ENCODE measurements around the gene SUCLG2. TPM values are rescaled to one million over a fixed set of nuclear protein-coding genes. Genes with fewer than 3 reads are reported as not detected.

The SUCLG2 gene
- total and polyA plus RNA-seq, 2 experiments from 2014 or later = 49.9 TPM

GRCh38 chr3:67599821-67600220, 54.6 kb downstream of the SUCLG2 start:
- in situ Hi-C loops (cut with MboI) = loop anchor here (10.0 kb wide), 1 partner anchor 225 kb away; no protein-coding TSS in a partner anchor
- Histone ChIP-seq H3K27ac (no peak overlapping the region), H3K36me3 (ENCODE audit: low read depth) (no peaks in the 10 kb centered on the region; the same call in 1 of the 2 replicates), H3K9me2 (ENCODE audit: insufficient read depth) (no peaks in the 10 kb centered on the region), H3K4me2 (ENCODE audit: unreplicated experiment) (no peak overlapping the region), H3K4me3 (no peak overlapping the region), H3F3A (ENCODE audit: insufficient read depth) (no peaks in the 10 kb centered on the region), H3K27me3 (replicated peaks; ENCODE audit: insufficient read depth) (no peaks in the 10 kb centered on the region), H3K4me1 (ENCODE audit: insufficient read depth) (peaks cover 1% of the 10 kb centered on the region), H2AFZ (no peak overlapping the region), H3K9me3 (ENCODE audit: low read depth) (no peaks in the 10 kb centered on the region), H3K9ac (no peak overlapping the region), H3K79me2 (ENCODE audit: insufficient read depth) (peaks cover 29% of the 10 kb centered on the region), H4K20me1 (ENCODE audit: insufficient read depth) (no peaks in the 10 kb centered on the region)
- TF ChIP-seq EZH2 (IDR thresholded peaks at IDR 0.05; ENCODE audit: insufficient read depth, poor library complexity, severe bottlenecking) (no peak), EZH2phosphoT487 (IDR thresholded peaks at IDR 0.05; ENCODE audit: insufficient read depth, low read depth) (no peak)
- DNase-seq = no peak
- 98% methylated on average over 2 of the region's 2 CpGs for WGBS, 2 experiments (ENCODE audit: low coverage in 1 of 2, low lambda C conversion rate in 2 of 2, missing lambda C conversion rate in 2 of 2)

DNA sequence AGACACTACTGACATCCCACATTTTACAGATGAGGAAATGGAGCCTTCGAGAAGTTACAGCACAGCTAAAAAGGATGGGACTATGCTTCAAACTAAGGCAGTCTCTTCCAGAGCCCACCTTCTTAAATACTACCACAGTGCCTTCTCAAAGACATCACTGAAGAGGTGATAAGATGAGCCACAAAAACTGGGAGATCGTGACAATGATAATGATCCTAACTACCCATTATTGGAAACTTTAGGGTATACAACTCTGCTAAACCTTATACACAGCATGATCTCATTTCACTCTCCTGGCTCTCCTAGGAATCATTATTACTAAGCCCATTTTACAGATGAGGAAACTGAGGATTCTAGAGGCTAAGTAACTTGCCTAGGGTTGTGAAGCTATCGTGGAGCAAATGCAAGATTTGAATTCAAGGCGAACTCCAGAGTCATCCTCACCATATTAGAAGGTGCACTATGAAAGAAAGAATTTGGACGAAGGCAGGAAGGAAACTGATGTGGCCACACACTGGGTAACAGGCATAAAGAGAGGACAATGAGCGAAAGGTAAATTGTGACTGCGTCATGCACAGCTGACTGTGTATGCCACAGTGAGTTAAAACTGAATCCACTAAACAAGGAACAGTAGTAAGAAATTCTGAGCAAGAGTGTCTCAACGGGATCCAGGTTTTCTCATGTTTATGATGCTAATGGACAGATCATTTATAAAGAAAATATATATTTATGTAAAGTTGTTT, 55.4 kb downstream of the SUCLG2 start:
- no peak overlapping the region for H3K27ac ChIP-seq
- TF ChIP-seq EZH2 (IDR thresholded peaks at IDR 0.05; ENCODE audit: insufficient read depth, poor library complexity, severe bottlenecking) = no peak
- TF ChIP-seq EZH2phosphoT487 (IDR thresholded peaks at IDR 0.05; ENCODE audit: insufficient read depth, low read depth) = no peak
- H3K4me2 ChIP-seq (ENCODE audit: unreplicated experiment) = no peak overlapping the region
- no peaks in the 10 kb centered on the region; the same call in 1 of the 2 replicates for H3K36me3 ChIP-seq (ENCODE audit: low read depth)
- no peaks in the 10 kb centered on the region for H3K9me2 ChIP-seq (ENCODE audit: insufficient read depth)
- H3F3A ChIP-seq (ENCODE audit: insufficient read depth) = no peaks in the 10 kb centered on the region
- H3K79me2 ChIP-seq (ENCODE audit: insufficient read depth) = peaks cover 23% of the 10 kb centered on the region
- 97 to 99% methylated on average over 8 of the region's 8 CpGs for WGBS, 2 experiments (ENCODE audit: low coverage in 1 of 2, low lambda C conversion rate in 2 of 2, missing lambda C conversion rate in 2 of 2)
- no peaks in the 10 kb centered on the region for H4K20me1 ChIP-seq (ENCODE audit: insufficient read depth)
- no peaks in the 10 kb centered on the region for H3K4me1 ChIP-seq (ENCODE audit: insufficient read depth)
- H3K27me3 ChIP-seq (replicated peaks; ENCODE audit: insufficient read depth) = no peaks in the 10 kb centered on the region
- H3K4me3 ChIP-seq = no peak overlapping the region
- H3K9me3 ChIP-seq (ENCODE audit: low read depth) = no peaks in the 10 kb centered on the region
- H2AFZ ChIP-seq = no peak overlapping the region
- in situ Hi-C loops (cut with MboI) = no loop called here
- H3K9ac ChIP-seq = no peak overlapping the region
- DNase-seq = no peak

GRCh38 chr3:67595424-67595823, 59.0 kb downstream of the SUCLG2 start:
- 95 to 98% methylated on average over 3 of the region's 3 CpGs for WGBS, 2 experiments (ENCODE audit: low coverage in 1 of 2, low lambda C conversion rate in 2 of 2, missing lambda C conversion rate in 2 of 2)

DNA sequence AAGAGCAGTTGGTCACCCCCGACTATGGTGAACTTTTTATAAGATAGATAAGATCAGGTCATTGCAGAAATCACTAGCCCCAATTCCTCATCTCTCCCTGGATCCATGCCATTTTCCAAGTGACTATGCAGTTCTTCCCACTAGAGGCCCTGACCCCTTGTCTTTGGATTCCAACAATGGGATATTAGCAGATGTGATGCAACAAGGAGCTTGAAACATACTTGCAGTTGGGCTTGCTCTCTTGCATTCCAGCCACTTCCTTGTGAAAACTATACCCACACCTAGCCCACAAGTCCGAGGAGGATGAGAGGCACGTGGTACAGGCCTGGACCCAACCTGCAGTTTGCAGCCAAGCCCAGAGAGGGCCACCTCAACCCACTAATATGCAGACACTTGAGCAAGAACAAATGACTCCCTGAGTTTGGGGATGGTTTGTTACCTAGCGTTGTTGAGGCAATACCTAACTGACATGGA, 60.6 kb downstream of the SUCLG2 start:
- Histone ChIP-seq H3K4me2 (ENCODE audit: unreplicated experiment) (no peak overlapping the region), H3K9me3 (ENCODE audit: low read depth) (no peaks in the 10 kb centered on the region), H3K79me2 (ENCODE audit: insufficient read depth) (peaks cover 32% of the 10 kb centered on the region), H3K27me3 (replicated peaks; ENCODE audit: insufficient read depth) (no peaks in the 10 kb centered on the region), H3K9me2 (ENCODE audit: insufficient read depth) (no peaks in the 10 kb centered on the region), H3F3A (ENCODE audit: insufficient read depth) (0 out of 2 replicates have a peak, but pooled peaks cover 5% of the 10 kb centered on the region), H3K27ac (no peak overlapping the region), H3K4me1 (ENCODE audit: insufficient read depth) (no peaks in the 10 kb centered on the region), H3K36me3 (ENCODE audit: low read depth) (no peaks in the 10 kb centered on the region), H2AFZ (no peak overlapping the region), H4K20me1 (ENCODE audit: insufficient read depth) (no peaks in the 10 kb centered on the region), H3K9ac (no peak overlapping the region), H3K4me3 (no peak overlapping the region)
- TF ChIP-seq EZH2phosphoT487 (IDR thresholded peaks at IDR 0.05; ENCODE audit: insufficient read depth, low read depth) (no peak), EZH2 (IDR thresholded peaks at IDR 0.05; ENCODE audit: insufficient read depth, poor library complexity, severe bottlenecking) (no peak)
- in situ Hi-C loops (cut with MboI) = no loop called here
- WGBS, 2 experiments (ENCODE audit: low coverage in 1 of 2, low lambda C conversion rate in 2 of 2, missing lambda C conversion rate in 2 of 2) = 89 to 91% methylated on average over 4 of the region's 4 CpGs
- DNase-seq = peak; percentile 34

More at GRCh38 chr3:67595424-67595823, 59.0 kb downstream of the SUCLG2 start:
- H3K9me3 ChIP-seq (ENCODE audit: low read depth) = no peaks in the 10 kb centered on the region
- no peak overlapping the region for H3K4me2 ChIP-seq (ENCODE audit: unreplicated experiment)
- H3F3A ChIP-seq (ENCODE audit: insufficient read depth) = 0 out of 2 replicates have a peak, but pooled peaks cover 5% of the 10 kb centered on the region
- H3K27me3 ChIP-seq (replicated peaks; ENCODE audit: insufficient read depth) = no peaks in the 10 kb centered on the region
- in situ Hi-C loops (cut with MboI) = no loop called here
- H3K36me3 ChIP-seq (ENCODE audit: low read depth) = no peaks in the 10 kb centered on the region; the same call in 1 of the 2 replicates
- H3K27ac ChIP-seq = no peak overlapping the region
- no peak for DNase-seq
- no peak overlapping the region for H2AFZ ChIP-seq
- no peaks in the 10 kb centered on the region for H3K4me1 ChIP-seq (ENCODE audit: insufficient read depth)
- H3K79me2 ChIP-seq (ENCODE audit: insufficient read depth) = peaks cover 29% of the 10 kb centered on the region
- TF ChIP-seq EZH2 (IDR thresholded peaks at IDR 0.05; ENCODE audit: insufficient read depth, poor library complexity, severe bottlenecking) = no peak
- TF ChIP-seq EZH2phosphoT487 (IDR thresholded peaks at IDR 0.05; ENCODE audit: insufficient read depth, low read depth) = no peak
- no peak overlapping the region for H3K9ac ChIP-seq
- H4K20me1 ChIP-seq (ENCODE audit: insufficient read depth) = no peaks in the 10 kb centered on the region
- no peak overlapping the region for H3K4me3 ChIP-seq
- no peaks in the 10 kb centered on the region for H3K9me2 ChIP-seq (ENCODE audit: insufficient read depth)
